Measurements from ENCODE around the gene HVCN1.
"Not testable (repeated sequence)": the region's sequence is repeated elsewhere in the genome, so short reads cannot be mapped to it uniquely, and the experiment has no call there.

The HVCN1 gene

DNA sequence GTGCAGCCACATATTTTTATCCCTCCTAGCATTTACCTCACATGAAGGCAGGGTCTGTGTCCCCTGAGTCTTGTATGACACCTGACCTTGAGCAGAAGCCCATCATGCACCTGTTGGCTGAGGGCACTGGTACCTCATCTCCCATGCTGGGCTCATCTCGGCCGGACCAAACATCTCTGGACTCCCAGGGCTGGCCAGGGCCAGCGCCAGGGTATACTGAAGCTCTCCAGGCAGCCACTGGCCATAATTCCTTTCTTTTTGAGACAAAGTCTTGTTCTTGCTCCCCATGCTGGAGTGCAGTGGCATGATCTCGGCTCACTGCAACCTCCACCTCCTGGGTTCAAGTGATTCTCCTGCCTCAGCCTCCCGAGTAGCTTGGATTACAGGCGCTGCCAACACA lies 22.0 kb downstream of the HVCN1 start:
- DNase-seq (ENCODE audit: low spot score): no peak

GRCh38 chr12:110661337-110661972 lies 27.5 kb downstream of the HVCN1 start:
- DNase-seq (ENCODE audit: low spot score): no peak

- no peak for DNase-seq (ENCODE audit: low spot score)
These were observed 30.0 kb downstream of the HVCN1 start for GRCh38 chr12:110658878-110659277.

GRCh38 chr12:110658242-110658641 lies 30.7 kb downstream of the HVCN1 start:
- no peak for DNase-seq (ENCODE audit: low spot score)

DNA sequence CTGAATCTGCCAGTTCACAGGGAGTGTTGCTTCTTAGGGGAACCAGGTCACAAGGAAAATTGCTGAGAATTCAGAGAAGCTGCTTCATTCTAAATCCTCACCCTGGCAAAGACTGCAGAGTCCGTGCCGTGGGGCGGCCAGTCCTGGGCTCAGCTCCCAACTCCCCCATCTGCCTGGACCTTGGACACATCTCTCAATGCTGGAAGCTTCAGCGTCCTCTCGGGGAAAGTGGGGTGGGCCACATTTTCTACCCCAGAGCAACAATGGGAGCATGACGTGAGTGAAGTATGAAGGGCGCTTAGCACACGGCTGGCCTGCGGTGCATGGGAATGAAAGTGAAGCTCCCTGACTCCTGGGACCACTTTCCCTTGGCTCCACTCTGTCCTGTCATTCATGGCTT lies 31.2 kb downstream of the HVCN1 start:
- no peak for DNase-seq (ENCODE audit: low spot score)

DNA sequence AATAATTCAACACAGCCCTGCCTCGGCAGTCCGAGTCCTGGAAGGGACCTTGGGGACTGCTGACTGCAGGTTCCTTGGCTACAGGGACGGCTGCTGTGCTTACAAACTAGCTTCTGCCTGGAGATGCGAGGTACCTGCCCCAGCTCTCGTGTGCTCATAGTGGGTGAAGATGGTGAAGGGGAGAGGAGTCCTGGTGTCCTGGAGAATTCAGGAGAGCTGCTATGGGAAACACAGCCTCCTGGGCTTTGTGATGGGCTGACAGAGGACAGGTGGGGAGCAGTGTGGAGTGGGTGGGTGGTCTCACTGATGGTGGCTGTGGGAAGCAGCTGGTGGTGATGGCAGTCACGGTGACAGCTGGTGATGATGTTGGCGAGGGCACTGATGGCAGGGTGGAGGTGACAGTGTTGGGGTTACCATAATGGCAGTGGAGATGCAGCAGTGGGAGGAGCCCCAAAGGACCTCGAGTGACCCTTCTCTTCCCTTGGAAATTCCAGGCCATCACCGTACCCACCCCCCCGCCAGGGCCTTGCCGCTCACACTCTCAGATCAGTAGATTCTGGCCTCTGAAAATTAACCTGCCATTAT lies 32.8 kb downstream of the HVCN1 start:
- no peak for DNase-seq (ENCODE audit: low spot score)

DNA sequence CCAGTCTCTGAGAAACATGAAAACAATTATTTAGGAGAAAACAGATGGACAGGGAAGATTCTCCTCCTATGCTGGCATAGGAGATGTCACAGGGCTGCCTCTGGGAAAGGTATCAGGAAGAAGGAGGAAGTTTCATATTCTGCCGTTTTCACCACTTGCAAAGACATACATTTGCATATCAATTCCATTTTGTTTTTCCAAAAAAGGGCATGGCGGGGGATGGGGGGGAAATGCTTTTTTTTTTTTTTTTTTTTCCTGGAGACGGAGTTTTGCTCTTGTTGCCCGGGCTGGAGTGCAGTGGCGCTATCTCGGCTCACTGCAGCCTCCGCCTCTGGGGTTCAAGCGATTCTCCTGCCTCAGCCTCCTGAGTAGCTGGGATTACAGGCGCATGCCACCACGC lies 34.7 kb downstream of the HVCN1 start:
- DNase-seq (ENCODE audit: low spot score): not testable (repeated sequence)

- no peak for DNase-seq (ENCODE audit: low spot score)
These were observed 39.5 kb downstream of the HVCN1 start for GRCh38 chr12:110649341-110649847.

DNA sequence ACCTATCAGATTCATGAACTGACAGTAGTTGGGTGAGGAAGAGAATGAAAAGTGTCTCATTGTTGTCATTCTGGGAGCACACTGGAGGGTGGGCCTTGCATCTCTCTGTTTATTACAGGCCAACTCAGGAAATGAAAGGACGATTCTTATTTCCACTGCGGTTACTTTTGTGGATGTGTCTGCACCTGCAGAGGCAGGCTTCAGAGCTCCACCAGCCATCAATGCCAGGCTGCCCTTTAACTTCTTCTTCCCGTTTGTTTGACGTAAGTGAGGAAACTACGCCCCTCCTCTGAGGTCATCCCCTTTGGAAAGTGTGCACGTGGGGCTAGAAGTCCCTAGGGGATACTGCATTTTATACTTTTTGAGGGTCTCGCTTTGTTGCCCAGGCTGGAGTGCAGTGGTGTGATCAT lies 41.3 kb downstream of the HVCN1 start:
- no peak for DNase-seq (ENCODE audit: low spot score)

- DNase-seq (ENCODE audit: low spot score): peak; percentile 73
These were observed 47.4 kb downstream of the HVCN1 start for GRCh38 chr12:110641521-110641920.

DNA sequence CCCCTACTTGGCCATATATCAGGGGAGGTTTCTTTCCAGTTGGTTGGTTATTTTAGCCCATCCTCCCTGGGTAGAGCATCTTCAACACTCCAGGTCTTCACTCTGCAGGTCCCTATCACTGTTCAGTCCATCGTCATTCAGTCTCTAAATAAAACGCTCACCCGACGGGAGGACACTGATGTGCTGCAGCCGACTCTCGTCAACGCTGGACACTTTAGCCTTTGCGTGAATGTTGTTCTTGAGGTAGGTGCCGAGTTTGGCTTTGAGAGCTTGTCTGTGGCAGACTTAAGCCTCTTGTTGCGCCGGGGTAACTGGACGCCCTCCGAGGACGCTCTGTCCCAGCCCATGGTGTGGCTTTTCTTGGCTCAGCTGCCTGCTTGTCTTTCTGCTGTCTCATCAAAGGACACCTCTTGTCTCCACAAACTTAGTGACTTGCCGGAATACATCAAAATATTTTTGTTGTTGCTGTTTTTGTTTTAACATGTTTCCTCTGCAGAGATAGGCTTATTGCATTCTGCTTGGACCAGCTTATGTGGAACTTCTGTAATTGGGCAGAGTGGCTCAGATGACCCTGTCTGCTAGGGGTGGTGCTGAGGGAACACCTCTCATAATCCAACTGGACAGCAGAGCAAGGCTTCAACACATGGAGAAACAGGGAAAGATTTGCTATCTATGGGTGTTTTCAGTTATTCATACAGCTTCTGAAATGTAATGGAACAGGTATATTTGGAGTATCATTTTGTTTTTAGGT lies 48.5 kb downstream of the HVCN1 start:
- no peak for DNase-seq (ENCODE audit: low spot score)

- DNase-seq (ENCODE audit: low spot score): no peak
These were observed 49.4 kb downstream of the HVCN1 start for GRCh38 chr12:110639336-110640141.

GRCh38 chr12:110638796-110639195 lies 50.1 kb downstream of the HVCN1 start:
- no peak for DNase-seq (ENCODE audit: low spot score)

- no peak for DNase-seq (ENCODE audit: low spot score)
These were observed 51.0 kb downstream of the HVCN1 start for GRCh38 chr12:110637869-110638441.

DNA sequence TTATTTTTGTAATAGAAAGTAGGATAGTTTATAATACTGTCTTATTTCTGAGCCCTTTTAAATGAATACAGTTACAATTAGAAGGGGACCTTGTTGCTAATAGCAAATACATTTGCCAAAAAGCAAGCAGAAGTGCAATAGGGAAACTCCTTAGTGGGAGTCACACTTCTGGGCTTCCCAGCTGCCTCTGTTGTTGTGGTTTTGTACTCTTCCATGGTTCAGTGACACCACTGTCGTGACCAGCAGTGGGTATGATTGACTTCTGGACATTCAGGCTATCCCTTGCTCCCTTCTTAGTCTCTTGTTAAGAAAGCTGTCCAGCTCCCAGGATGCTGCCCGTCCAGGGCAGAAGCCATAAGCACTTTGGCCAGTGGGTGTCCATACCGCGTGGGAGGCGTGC lies 52.4 kb downstream of the HVCN1 start:
- no peak for DNase-seq (ENCODE audit: low spot score)

GRCh38 chr12:110635055-110635454 lies 53.9 kb downstream of the HVCN1 start:
- DNase-seq (ENCODE audit: low spot score): no peak

DNA sequence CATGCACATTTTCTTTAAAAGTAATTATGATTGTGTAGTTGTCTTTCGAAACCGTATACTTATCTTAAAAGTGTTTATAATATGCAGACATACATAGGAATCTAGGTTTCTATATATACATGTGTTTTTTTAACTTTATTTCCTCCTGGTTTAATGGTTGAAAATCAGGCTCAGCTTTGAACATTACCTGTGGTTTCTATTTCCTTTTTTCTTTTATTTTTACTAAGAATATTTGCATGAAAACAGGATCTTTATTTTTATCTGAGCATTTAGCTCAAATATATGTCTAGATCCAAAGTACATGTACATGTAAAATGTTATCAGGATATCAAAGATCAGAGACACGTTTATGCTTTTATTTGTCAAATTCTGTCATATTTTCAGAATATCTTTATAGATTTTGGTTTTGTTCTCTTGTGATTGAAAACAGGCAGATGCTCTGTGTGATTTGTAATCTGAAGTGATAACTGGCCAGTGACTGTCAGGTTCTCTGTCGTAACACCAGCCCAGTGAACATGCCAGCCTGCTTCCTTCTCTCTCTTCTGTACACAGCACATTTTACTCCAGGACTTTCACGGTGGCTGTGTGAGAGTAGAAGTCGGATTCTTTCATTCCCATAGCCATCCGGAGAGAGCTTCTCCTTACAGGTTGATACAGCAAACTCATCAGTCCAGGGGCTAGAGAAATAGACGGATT lies 61.3 kb downstream of the HVCN1 start:
- no peak for DNase-seq (ENCODE audit: low spot score)

GRCh38 chr12:110622582-110622981 lies 66.3 kb downstream of the HVCN1 start:
- no peak for DNase-seq (ENCODE audit: low spot score)

GRCh38 chr12:110619534-110619953 lies 69.4 kb downstream of the HVCN1 start:
- DNase-seq (ENCODE audit: low spot score): no peak

- no peak for DNase-seq (ENCODE audit: low spot score)
These were observed 72.3 kb downstream of the HVCN1 start for GRCh38 chr12:110616471-110617115.

DNA sequence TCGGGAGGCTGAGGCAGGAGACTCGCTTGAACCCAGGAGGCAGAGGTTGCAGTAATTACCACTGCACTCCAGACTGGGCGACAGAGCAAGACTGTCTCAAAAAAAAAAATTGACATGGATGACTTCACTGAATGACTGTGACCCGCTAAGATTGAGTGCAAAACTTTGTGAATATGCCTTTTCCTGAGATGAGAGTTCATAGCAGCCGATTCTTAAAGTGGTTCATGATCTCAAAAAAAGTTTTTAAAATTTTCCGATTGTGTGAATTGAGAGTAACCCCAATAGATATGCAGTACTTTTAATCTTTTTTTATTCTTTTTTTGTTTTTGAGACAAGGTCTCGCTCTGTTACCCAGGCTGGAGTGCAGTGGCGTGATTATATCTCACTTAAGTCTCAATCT lies 73.7 kb downstream of the HVCN1 start:
- no peak for DNase-seq (ENCODE audit: low spot score)

Data from ecto neural progenitor cell (in vitro differentiated cells).